ENCODE data around the gene TNS2.
"Not testable (repeated sequence)": the region's sequence is repeated elsewhere in the genome, so short reads cannot be mapped to it uniquely, and the experiment has no call there.

The TNS2 gene

GRCh38 chr12:53012928-53013327, 36.9 kb upstream of the TNS2 start:
- H3K27ac ChIP-seq, result no peak overlapping the region
- no peak for DNase-seq (ENCODE audit: low spot score)
- ChIA-PET CTCF (interaction anchor here (0.7 kb wide), 1 partner anchor 659 kb away, joined by 4 read pairs; no protein-coding TSS in a partner anchor), POLR2A (ENCODE audit: low non-redundant PET) (no interaction called here)
- TF ChIP-seq CTCF (conservative IDR thresholded peaks at IDR 0.05; ENCODE audit: low read depth), result no peak

GRCh38 chr12:53014709-53015108, 35.2 kb upstream of the TNS2 start:
- no peak overlapping the region for H3K27ac ChIP-seq
- no peak for DNase-seq (ENCODE audit: low spot score)
- TF ChIP-seq CTCF (conservative IDR thresholded peaks at IDR 0.05; ENCODE audit: low read depth), result no peak
- ChIA-PET POLR2A (ENCODE audit: low non-redundant PET) (no interaction called here), CTCF (interaction anchor here (0.5 to 1.1 kb wide), 2 partner anchors 39 to 310 kb away, joined by 3 to 11 read pairs; no protein-coding TSS in a partner anchor)

GRCh38 chr12:53025250-53025649, 24.6 kb upstream of the TNS2 start:
- no peak for TF ChIP-seq CTCF (conservative IDR thresholded peaks at IDR 0.05; ENCODE audit: low read depth)
- no peak for DNase-seq (ENCODE audit: low spot score)
- CTCF ChIA-PET, result interaction anchor here (1.2 kb wide), 1 partner anchor 19 kb away, joined by 5 read pairs; no protein-coding TSS in a partner anchor
- H3K27ac ChIP-seq, result no peak overlapping the region
- POLR2A ChIA-PET (ENCODE audit: low non-redundant PET), result no interaction called here

DNA sequence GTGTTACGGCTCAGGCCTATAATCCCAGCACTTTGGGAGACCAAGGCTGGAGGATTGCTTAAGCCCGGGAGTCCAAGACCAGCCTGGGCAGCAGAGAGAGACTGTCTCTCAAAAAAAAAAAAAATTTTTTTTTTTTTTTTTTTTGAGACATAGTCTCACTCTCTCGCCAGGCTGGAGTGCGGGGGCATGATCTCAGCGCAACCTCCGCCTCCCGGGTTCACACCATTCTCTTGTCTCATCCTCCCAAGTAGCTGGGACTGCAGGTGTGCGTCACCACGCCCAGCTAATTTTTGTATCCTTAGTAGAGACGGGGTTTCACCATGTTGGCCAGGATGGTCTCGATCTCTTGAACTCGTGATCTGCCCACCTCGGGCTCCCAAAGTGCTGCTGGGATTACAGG, 22.9 kb upstream of the TNS2 start:
- POLR2A ChIA-PET (ENCODE audit: low non-redundant PET); H3K27ac ChIP-seq; DNase-seq (ENCODE audit: low spot score): not testable (repeated sequence)
- CTCF ChIA-PET, result interaction anchor here (1.4 kb wide), 1 partner anchor 39 kb away, joined by 3 read pairs; no protein-coding TSS in a partner anchor

DNA sequence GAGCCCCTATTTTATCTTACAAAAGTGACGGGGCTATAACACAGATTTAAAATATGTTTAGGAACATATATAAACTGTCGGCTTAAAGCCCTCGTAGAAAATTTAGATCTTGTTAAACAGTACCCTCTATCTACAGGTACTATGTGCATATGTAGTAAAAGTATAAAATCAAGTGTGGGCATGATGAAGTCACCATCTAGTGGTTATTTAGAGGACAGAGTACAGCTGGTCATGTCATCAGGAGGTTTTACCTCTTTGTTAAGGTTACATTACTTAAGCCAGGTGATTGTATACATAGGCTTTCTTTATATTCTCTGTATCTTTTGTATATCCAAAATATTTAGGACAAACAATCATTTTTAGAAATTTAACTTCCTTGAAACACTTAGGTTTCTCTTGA, 18.2 kb upstream of the TNS2 start:
- CTCF ChIA-PET, result interaction anchor here (1.2 kb wide), 1 partner anchor 22 kb away, joined by 6 read pairs; no protein-coding TSS in a partner anchor

GRCh38 chr12:53033832-53034231, 16.0 kb upstream of the TNS2 start:
- POLR2A ChIA-PET (ENCODE audit: low non-redundant PET); DNase-seq (ENCODE audit: low spot score); H3K27ac ChIP-seq: not testable (repeated sequence)
- CTCF ChIA-PET, result interaction anchor here (0.7 kb wide), 1 partner anchor 250 kb away, joined by 3 read pairs; no protein-coding TSS in a partner anchor

More for the DNA sequence above, 18.2 kb upstream of the TNS2 start:
- TF ChIP-seq CTCF (conservative IDR thresholded peaks at IDR 0.05; ENCODE audit: low read depth), result no peak
- no peak overlapping the region for H3K27ac ChIP-seq
- no peak for DNase-seq (ENCODE audit: low spot score)
- POLR2A ChIA-PET (ENCODE audit: low non-redundant PET), result no interaction called here

GRCh38 chr12:53034459-53034858, 15.4 kb upstream of the TNS2 start:
- DNase-seq (ENCODE audit: low spot score), result no peak
- H3K27ac ChIP-seq, result no peak overlapping the region
- ChIA-PET POLR2A (ENCODE audit: low non-redundant PET) (no interaction called here), CTCF (interaction anchor here (0.7 kb wide), 3 partner anchors 113 to 249 kb away, joined by 3 to 4 read pairs (median 3); no protein-coding TSS in a partner anchor)
- TF ChIP-seq CTCF (conservative IDR thresholded peaks at IDR 0.05; ENCODE audit: low read depth), result no peak

DNA sequence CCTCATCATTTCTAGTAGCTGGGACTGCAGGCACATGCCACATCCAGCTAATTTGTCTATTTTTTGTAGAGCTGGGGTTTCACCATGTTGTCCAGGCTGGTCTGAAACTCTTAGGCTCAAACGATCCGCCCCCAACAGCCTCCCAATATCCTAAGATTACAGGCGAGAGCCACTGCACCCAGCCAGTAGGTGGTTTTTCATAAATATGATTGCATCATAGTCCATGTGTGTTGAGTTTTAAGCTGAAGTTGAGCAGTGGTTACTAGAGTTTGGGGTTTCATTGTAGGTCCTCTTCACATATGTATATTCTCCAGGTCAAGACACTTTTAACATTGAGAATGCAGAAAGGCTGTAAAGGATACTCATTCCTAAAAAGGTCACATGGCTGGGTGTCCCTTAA, 13.1 kb upstream of the TNS2 start:
- DNase-seq (ENCODE audit: low spot score), result no peak
- ChIA-PET POLR2A (ENCODE audit: low non-redundant PET) (no interaction called here), CTCF (no interaction called here)
- no peak for TF ChIP-seq CTCF (conservative IDR thresholded peaks at IDR 0.05; ENCODE audit: low read depth)
- peak overlapping the region; percentile 40 for H3K27ac ChIP-seq

All from RWPE1 (cell line).